Measurements from ENCODE around the gene ATP8A2. TPM values are rescaled to one million over a fixed set of nuclear protein-coding genes. Genes with fewer than 3 reads are reported as not detected.
"Not testable (repeated sequence)": the region's sequence is repeated elsewhere in the genome, so short reads cannot be mapped to it uniquely, and the experiment has no call there.

The ATP8A2 gene
- total and polyA plus RNA-seq, 11 donors, result 0.01 to 0.29 (median 0.05) TPM; not detected in 2

DNA sequence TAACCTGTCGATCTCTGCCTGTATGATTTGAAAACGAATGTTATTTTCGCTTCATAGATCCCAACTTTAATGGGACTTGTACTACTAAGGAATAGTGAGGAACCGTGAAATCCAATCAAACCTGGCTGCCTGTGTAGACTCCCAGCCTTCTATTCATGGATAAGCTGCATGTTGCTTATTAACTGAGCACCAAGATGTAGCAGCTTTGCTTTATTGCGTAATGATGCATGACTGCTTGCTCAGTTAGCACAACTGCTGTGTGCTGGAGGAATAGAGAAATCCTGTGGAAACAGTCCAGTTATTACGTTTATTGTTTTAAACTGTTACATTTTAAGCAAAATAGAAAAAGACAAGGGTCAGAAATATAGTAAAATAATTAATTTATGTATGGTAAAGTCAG, 571.9 kb downstream of the ATP8A2 start:
- TF ChIP-seq POLR2A (IDR thresholded peaks at IDR 0.05), result no peak
- TF ChIP-seq, protein P1, sequence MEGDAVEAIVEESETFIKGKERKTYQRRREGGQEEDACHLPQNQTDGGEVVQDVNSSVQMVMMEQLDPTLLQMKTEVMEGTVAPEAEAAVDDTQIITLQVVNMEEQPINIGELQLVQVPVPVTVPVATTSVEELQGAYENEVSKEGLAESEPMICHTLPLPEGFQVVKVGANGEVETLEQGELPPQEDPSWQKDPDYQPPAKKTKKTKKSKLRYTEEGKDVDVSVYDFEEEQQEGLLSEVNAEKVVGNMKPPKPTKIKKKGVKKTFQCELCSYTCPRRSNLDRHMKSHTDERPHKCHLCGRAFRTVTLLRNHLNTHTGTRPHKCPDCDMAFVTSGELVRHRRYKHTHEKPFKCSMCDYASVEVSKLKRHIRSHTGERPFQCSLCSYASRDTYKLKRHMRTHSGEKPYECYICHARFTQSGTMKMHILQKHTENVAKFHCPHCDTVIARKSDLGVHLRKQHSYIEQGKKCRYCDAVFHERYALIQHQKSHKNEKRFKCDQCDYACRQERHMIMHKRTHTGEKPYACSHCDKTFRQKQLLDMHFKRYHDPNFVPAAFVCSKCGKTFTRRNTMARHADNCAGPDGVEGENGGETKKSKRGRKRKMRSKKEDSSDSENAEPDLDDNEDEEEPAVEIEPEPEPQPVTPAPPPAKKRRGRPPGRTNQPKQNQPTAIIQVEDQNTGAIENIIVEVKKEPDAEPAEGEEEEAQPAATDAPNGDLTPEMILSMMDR (IDR thresholded peaks at IDR 0.05), result no peak
- no peak overlapping the region for H3K27ac ChIP-seq
- H3K9me3 ChIP-seq, result no peaks in the 10 kb centered on the region
- intact Hi-C loops (cut with DNase I), result no loop called here
- H3K36me3 ChIP-seq, result no peaks in the 10 kb centered on the region
- H3K4me1 ChIP-seq, result no peaks in the 10 kb centered on the region
- DNase-seq (no peak), ATAC-seq (no peak)
- peaks cover 0 to 19% (median 0%) of the 10 kb centered on the region in 9 donors for H3K27me3 ChIP-seq
- H3K4me3 ChIP-seq, result no peak overlapping the region
- WGBS, 4 donors, result 91 to 94% (median 93%) methylated on average over 6 of the region's 6 CpGs

DNA sequence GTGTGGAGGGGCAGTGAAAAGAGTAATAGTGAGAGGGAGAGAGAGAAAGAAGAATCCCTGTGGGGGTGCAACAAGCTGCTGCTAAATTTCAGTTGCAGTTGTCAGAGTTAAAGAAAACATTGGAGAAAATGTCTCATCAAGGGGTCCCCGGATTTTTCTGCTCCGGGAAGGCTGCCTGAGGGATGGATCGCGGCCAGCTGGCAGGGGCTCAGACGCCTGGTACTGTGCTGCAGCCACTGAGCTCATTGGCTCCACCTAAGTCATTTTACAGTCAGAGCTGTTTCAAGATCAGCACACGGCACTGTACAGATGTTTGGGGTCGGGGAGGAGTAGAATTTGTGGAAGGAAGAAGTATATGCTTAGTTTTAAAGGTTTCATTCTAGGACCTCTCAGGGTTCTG, 573.8 kb downstream of the ATP8A2 start:
- H3K27me3 ChIP-seq, result peaks cover 0 to 21% (median 0%) of the 10 kb centered on the region in 9 donors
- no peak overlapping the region for H3K4me3 ChIP-seq
- H3K4me1 ChIP-seq, result no peaks in the 10 kb centered on the region
- peaks cover 0 to 1% (median 0%) of the 10 kb centered on the region in 12 donors for H3K9me3 ChIP-seq
- 15 to 35% (median 30%) methylated on average over 7 of the region's 7 CpGs for WGBS, 4 donors
- H3K36me3 ChIP-seq, result no peaks in the 10 kb centered on the region
- H3K27ac ChIP-seq, result no peak overlapping the region
- TF ChIP-seq, protein P1 (IDR thresholded peaks at IDR 0.05), result no peak
- no peak for TF ChIP-seq POLR2A (IDR thresholded peaks at IDR 0.05)
- intact Hi-C loops (cut with DNase I), result no loop called here
- DNase-seq (no peak), ATAC-seq (no peak)

DNA sequence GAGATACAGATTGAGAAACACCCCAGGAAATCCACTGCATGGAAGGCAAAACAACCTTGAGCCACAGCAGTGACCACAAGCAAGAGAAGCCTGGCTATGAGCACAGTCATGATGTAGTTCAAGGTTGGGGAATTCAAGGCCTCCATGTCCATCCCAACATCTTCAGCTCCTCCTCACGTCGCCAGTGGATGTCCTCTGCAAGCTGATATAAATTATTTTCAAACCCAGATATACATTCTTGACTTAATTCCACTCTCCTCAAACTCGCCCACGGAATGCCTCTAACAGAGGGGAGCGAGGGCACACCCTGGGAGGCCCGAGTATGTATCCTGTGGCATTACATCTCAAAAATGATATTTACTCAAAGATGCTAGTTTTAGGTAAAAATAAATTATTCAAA, 574.5 kb downstream of the ATP8A2 start:
- Histone ChIP-seq H3K4me1 (no peaks in the 10 kb centered on the region), H3K36me3 (no peaks in the 10 kb centered on the region), H3K4me3 (no peak overlapping the region), H3K9me3 (peaks cover 0 to 7% (median 0%) of the 10 kb centered on the region in 12 donors), H3K27me3 (peaks cover 0 to 24% (median 0%) of the 10 kb centered on the region in 9 donors), H3K27ac (no peak overlapping the region)
- intact Hi-C loops (cut with DNase I), result no loop called here
- DNase-seq (no peak), ATAC-seq (no peak)
- no peak for TF ChIP-seq POLR2A (IDR thresholded peaks at IDR 0.05)
- TF ChIP-seq, protein P1 (IDR thresholded peaks at IDR 0.05), result no peak
- 83 to 95% (median 91%) methylated on average over 6 of the region's 6 CpGs for WGBS, 4 donors

DNA sequence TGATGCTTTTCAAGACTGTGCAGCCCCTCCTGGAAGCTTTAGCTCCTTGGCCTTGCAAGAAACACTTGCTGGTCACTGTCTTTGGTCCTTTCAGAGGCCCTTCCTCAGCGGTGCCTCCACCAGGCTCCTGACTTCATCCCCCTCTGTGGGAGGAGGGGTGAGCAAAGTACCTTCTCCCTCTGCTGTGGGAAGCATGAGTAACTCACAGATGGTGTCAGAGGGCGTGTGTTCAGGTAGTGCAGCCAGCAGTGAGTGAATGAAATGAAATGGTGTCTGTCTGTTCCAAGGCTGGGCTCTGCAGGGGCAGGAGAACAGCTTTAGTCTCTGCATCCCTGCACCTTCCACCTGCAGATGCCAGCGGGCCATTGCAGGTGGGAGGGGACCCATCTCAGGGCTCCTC, 577.1 kb downstream of the ATP8A2 start:
- no peak for ATAC-seq
- H3K9me3 ChIP-seq, result peaks cover 0 to 7% (median 0%) of the 10 kb centered on the region in 12 donors
- no peak for TF ChIP-seq POLR2A (IDR thresholded peaks at IDR 0.05)
- no peak for DNase-seq
- H3K27ac ChIP-seq, result no peak overlapping the region
- H3K27me3 ChIP-seq, result peaks cover 0 to 29% (median 0%) of the 10 kb centered on the region in 9 donors
- H3K4me1 ChIP-seq, result no peaks in the 10 kb centered on the region
- no peaks in the 10 kb centered on the region for H3K36me3 ChIP-seq
- no peak overlapping the region for H3K4me3 ChIP-seq
- WGBS, 4 donors, result 80 to 87% (median 85%) methylated on average over 3 of the region's 3 CpGs
- intact Hi-C loops (cut with DNase I), result no loop called here

DNA sequence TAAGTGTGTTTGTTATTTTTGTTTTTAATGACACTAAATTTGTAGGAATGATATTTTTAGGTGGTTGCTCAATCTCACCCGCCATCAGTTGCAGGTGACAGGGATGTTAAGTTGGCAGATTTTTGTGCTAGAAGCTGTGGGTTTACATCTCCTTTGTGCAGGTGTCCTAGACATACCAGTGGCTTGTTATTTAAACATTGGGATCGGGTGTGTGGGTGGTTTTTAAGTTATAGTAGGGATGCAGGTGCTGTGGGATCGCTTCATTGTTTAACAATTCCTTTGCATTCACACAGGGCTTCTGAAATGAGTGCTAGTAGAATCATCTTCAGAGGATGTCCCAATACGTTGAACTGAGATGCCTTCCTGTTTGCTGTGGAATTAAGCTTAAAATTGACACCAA, 580.1 kb downstream of the ATP8A2 start:
- Histone ChIP-seq H3K36me3 (no peaks in the 10 kb centered on the region), H3K27ac (no peak overlapping the region), H3K9me3 (peaks cover 0 to 9% (median 0%) of the 10 kb centered on the region in 12 donors), H3K4me3 (no peak overlapping the region), H3K4me1 (no peaks in the 10 kb centered on the region), H3K27me3 (peaks cover 0 to 18% (median 0%) of the 10 kb centered on the region in 9 donors)
- intact Hi-C loops (cut with DNase I), result no loop called here
- TF ChIP-seq, protein P1 (IDR thresholded peaks at IDR 0.05), result no peak
- TF ChIP-seq POLR2A (IDR thresholded peaks at IDR 0.05), result no peak
- no peak for DNase-seq
- no peak for ATAC-seq
- 68 to 83% (median 76%) methylated on average over 4 of the region's 4 CpGs for WGBS, 4 donors

DNA sequence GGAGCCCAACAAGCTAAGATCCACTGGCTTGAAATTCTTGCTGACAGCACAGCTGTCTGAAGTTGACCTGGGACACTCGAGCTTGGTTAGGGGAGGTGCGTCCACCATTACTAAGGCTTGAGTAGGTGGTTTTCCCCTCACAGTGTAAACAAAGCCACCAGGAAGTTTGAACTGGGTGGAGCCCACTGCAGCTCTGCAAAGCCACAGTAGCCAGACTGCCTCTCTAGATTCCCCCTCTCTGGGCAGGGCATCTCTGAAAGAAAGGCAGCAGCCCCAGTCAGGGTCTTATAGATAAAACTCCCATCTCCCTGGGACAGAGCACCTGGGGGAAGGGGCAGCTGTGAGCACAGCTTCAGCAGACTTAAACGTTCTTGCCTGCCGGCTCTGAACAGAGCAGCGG, 582.3 kb downstream of the ATP8A2 start:
- H3K36me3 ChIP-seq, result not testable (repeated sequence)

DNA sequence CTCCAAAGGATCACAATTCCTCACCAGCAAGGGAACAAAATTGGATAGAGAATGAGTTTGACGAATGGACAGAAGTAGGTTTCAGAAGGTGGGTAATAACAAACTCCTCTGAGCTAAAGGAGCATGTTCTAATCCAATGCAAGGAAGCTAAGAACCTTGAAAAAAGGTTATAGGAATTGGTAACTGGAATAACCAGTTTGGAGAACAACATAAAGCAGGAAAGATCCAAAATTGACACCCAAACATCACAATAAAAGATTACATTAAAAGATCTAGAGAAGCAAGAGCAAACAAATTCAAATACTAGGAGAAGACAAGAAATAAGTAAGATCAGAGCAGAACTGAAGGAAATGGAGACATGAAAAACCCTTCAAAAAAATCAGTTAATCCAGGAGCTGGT, 583.2 kb downstream of the ATP8A2 start:
- H3K4me3 ChIP-seq; ATAC-seq; DNase-seq; H3K36me3 ChIP-seq; H3K27ac ChIP-seq; intact Hi-C loops (cut with DNase I); H3K4me1 ChIP-seq: not testable (repeated sequence)
- peaks cover 0 to 15% (median 0%) of the 10 kb centered on the region in 9 donors for H3K27me3 ChIP-seq
- 81 to 91% (median 87%) methylated on average over 1 of the region's 1 CpG for WGBS, 4 donors
- H3K9me3 ChIP-seq, result peaks cover 0 to 12% (median 0%) of the 10 kb centered on the region in 12 donors

More for the DNA sequence above, 582.3 kb downstream of the ATP8A2 start:
- Histone ChIP-seq H3K9me3 (peaks cover 0 to 12% (median 0%) of the 10 kb centered on the region in 12 donors), H3K27me3 (peaks cover 0 to 15% (median 0%) of the 10 kb centered on the region in 9 donors)
- ATAC-seq; H3K4me3 ChIP-seq; H3K4me1 ChIP-seq; DNase-seq; H3K27ac ChIP-seq; intact Hi-C loops (cut with DNase I): not testable (repeated sequence)
- 53 to 70% (median 64%) methylated on average over 2 to 5 of the region's 5 CpGs for WGBS, 4 donors

Measured in heart left ventricle (tissue), 16 donors.